ENCODE measurements around the gene SH3PXD2A. TPM values are rescaled to one million over a fixed set of nuclear protein-coding genes. Genes with fewer than 3 reads are reported as not detected.
"Not testable (repeated sequence)": the region's sequence is repeated elsewhere in the genome, so short reads cannot be mapped to it uniquely, and the experiment has no call there.

Gene SH3PXD2A
- total RNA-seq, 1 donor from 2014 or later = 28.7 TPM

- intact Hi-C loops (cut with DNase I) = loop anchor here (5.0 kb wide), 1 partner anchor 47 kb away; no protein-coding TSS in a partner anchor
Observed at GRCh38 chr10:103663802-103664201, 191.6 kb downstream of the SH3PXD2A start.

GRCh38 chr10:103663236-103663635 is 192.1 kb downstream of the SH3PXD2A start:
- ATAC-seq (no peak), DNase-seq (ENCODE audit: missing footprints) (no peak)
- intact Hi-C loops (cut with DNase I) = loop anchor here (5.0 kb wide), 1 partner anchor 46 kb away; no protein-coding TSS in a partner anchor

More at GRCh38 chr10:103663802-103664201, 191.6 kb downstream of the SH3PXD2A start:
- DNase-seq (ENCODE audit: missing footprints) = no peak
- peak; percentile 58 for ATAC-seq

DNA sequence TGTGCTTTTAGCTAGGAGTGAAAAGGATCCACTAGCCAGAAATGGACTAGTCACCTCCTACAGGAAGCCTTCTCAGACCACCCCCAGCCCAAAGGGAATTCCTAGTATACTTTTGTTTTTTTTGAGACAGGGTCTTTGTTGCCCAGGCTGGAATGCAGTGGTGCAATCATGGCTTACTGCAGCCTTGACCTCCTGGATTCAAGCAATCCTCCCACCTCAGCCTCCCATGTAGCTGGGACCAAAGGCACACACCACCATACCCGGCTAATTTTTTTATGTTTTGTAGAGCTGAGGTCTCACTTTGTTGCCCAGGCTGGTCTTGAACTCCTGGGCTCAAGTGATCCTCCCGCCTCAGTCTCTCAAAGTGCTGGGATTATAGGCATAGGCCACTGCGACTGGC is 192.7 kb downstream of the SH3PXD2A start:
- intact Hi-C loops (cut with DNase I) = loop anchor here (5.0 kb wide), 1 partner anchor 45 kb away; no protein-coding TSS in a partner anchor
- ATAC-seq = not testable (repeated sequence)

DNA sequence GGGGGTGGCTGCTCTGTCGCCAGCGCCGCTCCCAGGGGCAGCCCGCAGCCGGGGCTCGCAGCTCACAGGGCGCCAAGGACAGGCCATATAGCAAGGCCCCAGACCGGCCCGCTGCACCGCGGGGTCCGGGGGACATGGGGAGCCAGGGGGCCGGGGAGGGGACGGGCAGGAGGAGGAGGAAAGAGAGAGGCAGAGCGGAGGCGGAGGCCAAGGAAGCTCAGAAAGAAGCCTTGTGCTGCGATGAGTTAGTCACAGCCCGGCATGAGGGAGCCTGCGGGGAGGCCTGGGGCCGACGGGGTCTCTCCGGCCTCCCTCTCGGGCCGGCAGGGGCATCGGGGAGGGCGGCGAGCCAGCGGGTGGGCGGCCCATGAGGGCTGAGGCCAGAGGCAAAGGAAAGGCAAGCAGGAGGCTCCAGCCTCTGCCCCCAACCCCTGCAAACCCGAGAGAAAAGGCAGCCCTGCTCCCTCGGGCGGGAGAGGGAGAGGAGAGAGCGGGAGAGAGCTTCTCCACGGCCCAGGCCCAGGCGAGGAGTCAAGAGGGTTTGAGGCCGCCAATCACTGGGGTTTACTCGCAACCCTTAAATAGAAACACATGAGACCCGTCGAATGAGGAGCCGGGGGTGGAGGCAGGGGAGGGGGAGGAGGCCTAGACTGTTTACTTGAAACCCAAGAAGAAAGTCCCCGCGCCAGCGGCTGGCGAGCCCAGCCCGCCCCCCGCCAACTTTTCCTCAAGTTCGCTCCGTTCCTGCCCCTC is 194.0 kb downstream of the SH3PXD2A start:
- DNase-seq (ENCODE audit: missing footprints) (peak; percentile 81), ATAC-seq (peak; percentile 74)
- intact Hi-C loops (cut with DNase I) = loop anchor here (5.0 kb wide), 1 partner anchor 44 kb away; no protein-coding TSS in a partner anchor

More for the DNA sequence above, 192.7 kb downstream of the SH3PXD2A start:
- not testable (repeated sequence) for DNase-seq (ENCODE audit: missing footprints)

DNA sequence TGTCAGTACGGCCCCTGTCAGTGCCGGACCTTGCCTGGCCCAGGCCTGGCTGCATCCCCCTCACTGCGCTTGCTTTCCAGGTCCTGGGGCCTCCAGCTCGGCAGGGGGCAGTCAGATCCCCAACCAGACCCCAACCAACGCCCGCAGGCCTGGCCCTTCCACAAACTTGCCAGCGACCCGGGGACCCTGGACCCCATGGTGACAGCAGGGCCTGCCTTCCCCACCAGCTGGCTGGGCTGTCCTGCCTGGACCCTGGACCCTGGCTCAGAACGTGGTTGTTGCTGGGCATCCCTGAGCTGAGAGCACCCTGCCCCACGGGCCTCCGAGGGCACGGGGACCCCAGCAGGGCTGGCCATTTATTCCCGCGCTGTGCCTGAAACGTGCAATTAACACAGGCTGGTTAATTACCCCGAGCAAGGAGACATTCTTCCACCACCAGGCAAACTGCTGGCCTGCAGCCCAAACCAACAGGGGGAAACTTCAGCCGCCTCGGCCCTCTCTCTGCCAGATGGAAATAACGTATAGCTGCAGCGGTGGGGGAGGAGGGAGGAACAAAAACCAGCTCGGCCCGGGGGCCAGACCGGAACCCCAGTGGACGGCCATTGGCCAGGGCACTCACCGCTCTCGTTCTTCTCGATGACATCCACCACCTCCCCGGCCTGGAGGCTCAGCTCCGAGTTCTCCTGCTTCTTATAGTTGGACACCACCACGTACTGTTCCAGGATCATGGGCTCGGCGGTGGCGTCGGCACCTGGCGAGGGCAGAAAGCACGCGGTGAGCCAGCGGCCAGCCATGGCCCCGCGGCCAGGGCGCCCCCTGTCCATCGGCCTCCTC is 194.8 kb downstream of the SH3PXD2A start:
- intact Hi-C loops (cut with DNase I) = loop anchor here (5.0 kb wide), 1 partner anchor 43 kb away; no protein-coding TSS in a partner anchor
- ATAC-seq (peak; percentile 6), DNase-seq (ENCODE audit: missing footprints) (no peak)

DNA sequence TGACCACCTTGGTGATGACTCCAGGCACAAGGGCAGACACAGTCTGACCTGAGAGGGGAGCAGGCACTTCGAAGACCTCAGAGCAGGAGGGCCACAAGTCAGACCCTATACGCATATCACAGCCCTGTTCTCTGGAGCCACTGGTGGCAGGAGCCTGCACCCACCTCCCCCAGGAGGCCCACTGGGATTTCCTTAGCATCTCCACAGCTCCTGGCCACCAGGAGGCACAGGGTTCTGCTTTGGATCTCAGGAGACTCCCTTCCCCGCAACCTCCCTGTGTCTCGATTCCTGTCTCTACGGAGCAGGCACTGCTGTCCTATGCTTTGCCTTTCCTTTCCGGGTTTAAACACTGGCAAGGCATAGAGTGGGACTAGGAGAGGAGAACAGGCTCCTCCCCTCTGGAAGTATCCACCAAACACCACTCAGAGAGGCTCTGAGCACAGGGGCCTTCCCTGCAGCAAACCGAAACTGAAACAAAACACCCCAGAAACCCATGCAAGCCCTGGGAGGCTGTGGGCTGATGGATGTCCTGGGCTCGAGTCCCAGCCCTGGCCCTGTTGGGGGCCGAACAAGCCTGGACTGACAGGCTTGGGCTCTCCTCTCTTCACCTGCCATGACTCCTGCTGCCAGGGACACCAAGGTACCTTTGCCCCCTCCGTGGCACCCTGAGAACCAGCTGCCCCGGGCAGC is 195.6 kb downstream of the SH3PXD2A start:
- ATAC-seq (peak; percentile 85), DNase-seq (ENCODE audit: missing footprints) (peak; percentile 83)
- intact Hi-C loops (cut with DNase I) = loop anchor here (5.0 kb wide), 1 partner anchor 43 kb away; no protein-coding TSS in a partner anchor

DNA sequence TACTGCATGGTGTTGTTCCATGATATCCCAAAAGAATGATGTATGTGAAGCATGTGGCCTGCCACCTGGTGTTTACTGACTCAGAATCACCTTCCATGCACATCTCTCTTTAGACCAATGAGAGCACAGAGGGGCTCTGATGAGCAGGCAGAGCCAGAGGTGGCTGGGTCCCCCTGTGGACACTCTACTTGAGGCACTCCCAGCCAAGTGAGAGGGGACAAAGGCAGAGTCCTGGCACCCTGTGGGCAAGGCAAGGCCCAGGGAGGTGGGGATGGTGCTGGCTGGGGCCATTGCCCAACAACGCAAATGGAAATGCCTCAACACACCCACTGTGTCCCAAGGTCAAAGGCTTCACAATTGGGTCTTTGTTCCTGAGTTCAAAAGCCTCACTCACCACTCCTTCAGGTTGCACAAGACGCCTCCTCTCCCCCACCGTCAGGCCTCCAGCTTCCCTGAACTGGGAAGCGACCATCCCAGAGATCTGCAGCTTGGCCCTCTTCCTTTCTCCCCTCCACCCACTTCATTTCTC is 197.3 kb downstream of the SH3PXD2A start:
- ATAC-seq (no peak), DNase-seq (ENCODE audit: missing footprints) (no peak)
- intact Hi-C loops (cut with DNase I) = no loop called here

DNA sequence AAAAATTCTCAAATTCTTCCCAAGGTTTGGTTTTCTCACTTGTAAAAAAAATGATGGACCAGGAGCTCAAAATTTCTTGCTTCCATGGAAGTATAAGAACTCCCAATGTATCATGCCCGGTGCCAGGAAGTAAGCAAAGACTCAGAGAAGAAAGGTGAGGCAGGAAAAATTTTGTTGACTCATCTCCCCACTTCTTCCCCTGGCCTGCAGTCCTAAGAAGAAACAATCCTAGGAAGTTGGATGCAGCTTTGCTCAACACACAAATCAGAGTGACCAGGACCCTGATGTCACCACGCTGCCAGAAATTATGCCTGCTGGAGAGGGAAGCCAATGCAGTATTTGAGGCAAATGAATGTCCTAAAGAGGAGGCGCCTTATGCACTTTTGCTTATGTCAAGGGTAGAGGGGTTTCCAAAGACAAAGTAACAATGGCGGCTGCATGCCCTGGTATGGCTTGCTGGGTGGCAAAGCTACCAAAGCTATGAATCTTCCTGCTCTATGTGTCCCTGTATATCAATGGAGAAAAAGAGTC is 198.2 kb downstream of the SH3PXD2A start:
- intact Hi-C loops (cut with DNase I) = no loop called here
- DNase-seq (ENCODE audit: missing footprints) = no peak
- no peak for ATAC-seq

- DNase-seq (ENCODE audit: missing footprints) (no peak), ATAC-seq (no peak)
- intact Hi-C loops (cut with DNase I) = no loop called here
Observed at GRCh38 chr10:103654925-103655324, 200.5 kb downstream of the SH3PXD2A start.

DNA sequence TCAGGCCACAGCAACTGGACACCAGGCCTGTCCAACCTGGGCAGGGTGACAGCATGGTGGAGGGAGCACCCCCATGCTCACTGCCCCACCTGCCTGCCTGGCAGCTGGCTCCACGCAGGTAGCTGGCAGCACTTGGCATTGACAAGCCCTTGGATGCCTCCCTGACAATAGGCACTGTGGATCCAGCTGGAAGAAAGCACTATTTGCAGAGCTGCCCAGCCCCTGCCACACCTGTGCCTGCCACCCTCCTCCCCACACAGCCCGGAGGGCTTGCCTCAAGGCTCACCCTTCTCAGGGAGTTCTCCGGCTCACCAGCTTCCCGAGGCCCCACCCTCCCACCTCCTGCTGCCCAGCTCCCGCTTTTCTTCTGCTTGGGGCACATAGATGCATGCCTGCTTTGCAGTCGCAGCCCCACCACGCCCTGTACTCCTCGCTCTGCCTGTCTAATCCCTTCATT is 201.8 kb downstream of the SH3PXD2A start:
- ATAC-seq (no peak), DNase-seq (ENCODE audit: missing footprints) (no peak)
- intact Hi-C loops (cut with DNase I) = no loop called here

- intact Hi-C loops (cut with DNase I) = no loop called here
- no peak for DNase-seq (ENCODE audit: missing footprints)
- ATAC-seq = peak; percentile 49
Observed at GRCh38 chr10:103652599-103653281, 202.6 kb downstream of the SH3PXD2A start.

- ATAC-seq = peak; percentile 62
- DNase-seq (ENCODE audit: missing footprints) = no peak
- intact Hi-C loops (cut with DNase I) = no loop called here
Observed at GRCh38 chr10:103651783-103652476, 203.4 kb downstream of the SH3PXD2A start.

DNA sequence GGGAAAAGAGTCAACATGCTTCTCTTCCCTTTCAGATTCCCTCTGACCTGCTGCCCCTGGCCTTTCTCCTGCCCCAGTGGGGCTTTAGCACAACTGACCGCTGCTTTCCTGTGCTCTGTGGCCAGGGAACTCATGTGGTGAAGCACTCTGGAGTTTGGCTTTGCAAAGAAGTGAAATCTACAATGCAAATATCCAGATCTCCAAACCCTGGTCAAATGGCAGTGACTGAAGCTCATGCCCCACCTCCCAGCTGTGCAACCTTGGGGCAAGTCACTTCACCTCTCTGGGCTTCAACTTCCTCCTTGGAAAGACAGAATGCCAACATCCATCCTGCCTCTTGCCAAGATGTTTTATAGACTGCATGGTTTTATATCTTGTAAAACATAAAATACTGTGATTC is 204.0 kb downstream of the SH3PXD2A start:
- intact Hi-C loops (cut with DNase I) = no loop called here
- ATAC-seq (no peak), DNase-seq (ENCODE audit: missing footprints) (no peak)

- ATAC-seq (no peak), DNase-seq (ENCODE audit: missing footprints) (no peak)
- intact Hi-C loops (cut with DNase I) = no loop called here
Observed at GRCh38 chr10:103649654-103650423, 205.5 kb downstream of the SH3PXD2A start.

DNA sequence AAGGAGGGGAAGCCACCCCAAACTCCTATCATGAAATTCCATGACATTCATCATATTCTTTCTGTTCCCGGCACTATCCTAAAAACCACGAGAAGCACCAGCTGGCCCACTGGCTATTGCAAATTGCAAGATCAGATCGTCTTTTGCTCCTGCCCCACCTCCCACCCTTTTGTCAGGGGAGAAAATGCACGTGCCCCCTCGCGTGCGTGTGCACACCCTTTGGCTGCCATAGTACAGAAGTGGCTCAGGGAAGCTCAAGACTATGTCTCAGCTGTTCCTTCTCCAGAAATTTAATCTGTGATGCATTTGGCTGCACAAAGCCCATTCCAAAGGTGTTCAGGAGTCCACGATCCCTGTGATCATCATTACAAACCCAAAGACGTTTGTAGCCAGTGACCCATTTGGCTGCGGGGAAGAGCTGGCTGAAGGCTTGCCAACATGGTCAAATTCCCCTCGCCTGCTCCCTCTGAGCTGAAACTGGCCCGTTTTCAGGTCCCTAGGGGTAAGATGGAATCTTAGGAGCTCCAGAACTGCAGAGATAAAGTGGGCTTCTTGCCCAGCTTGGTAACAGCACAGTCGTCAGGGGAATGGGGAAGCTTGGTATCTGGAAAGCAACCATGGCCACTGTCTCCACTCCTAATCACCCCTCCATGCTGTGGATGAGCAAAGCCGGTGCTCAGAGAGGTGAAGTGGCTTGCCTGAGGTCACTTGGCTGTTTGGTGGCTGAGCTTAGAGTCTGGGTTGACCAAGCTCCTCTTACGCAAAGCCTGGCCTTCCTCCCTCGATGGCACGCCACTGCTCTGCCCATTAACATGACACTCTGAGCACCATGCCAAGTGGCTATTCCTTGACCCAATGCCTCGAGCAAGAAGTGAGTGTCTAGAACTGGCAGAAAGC is 206.5 kb downstream of the SH3PXD2A start:
- intact Hi-C loops (cut with DNase I) = no loop called here
- DNase-seq (ENCODE audit: missing footprints) (no peak), ATAC-seq (peak; percentile 33)

DNA sequence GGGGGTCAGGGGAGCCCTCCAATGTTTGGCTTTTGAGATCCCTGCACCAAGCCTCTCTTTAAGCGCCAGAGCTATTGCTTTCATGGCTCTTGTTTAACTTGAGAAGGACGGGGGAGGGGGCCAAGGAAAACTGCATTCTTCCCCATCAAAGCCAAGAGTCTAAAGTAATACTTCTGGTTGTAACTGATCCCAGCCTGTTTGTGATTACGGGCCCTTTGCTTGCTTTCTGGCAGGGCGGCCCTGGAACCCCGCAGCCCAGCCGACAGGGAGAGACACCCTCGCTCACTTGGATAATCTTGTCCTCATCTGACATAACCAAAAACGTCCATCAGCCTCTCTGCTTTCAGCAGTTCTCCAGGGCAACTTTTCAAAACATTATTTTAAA is 207.1 kb downstream of the SH3PXD2A start:
- intact Hi-C loops (cut with DNase I) = no loop called here
- no peak for DNase-seq (ENCODE audit: missing footprints)
- ATAC-seq = no peak

Measured in Right ventricle myocardium inferior (tissue), 1 donor.